Measurements from ENCODE around the gene CSRNP2. TPM values are rescaled to one million over a fixed set of nuclear protein-coding genes. Genes with fewer than 3 reads are reported as not detected.
"Not testable (repeated sequence)": the region's sequence is repeated elsewhere in the genome, so short reads cannot be mapped to it uniquely, and the experiment has no call there.

CSRNP2 gene
- total RNA-seq, 4 donors from 2014 or later, result 25.5 to 30.8 (median 27.1) TPM

DNA sequence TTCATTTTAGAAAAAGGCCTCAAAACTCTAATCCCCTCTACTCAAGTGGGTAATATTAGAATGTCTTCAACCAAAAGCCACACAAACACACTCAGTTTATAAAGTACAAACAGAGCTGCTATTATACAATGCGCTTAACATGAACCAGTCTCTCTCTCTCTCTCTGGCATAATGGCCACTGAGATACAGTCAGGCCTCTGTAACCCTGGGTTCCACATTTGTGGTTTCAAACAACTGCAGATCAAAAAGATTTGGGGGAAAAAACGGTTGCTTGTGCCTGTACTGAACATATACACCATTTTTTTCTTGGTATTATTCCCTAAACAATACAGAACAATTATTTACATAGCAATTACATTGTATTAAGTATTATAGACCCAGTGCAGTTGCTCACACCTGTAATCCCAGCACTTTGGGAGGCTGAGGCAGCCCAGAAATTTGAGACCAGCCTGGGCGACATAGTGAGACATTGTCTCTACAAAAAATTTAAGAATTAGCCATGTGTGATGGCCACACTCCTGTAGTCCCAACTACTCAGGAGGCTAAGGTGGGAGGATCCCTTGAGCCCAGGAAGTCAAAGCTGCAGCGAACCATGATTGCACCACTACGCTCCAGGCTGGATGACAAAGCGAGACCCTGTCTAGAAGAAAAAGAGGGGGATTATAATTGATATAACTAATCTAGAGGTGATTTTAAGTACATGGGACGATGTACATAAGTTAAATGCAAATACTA, 62.8 kb downstream of the CSRNP2 start:
- ATAC-seq (ENCODE audit: low FRiP score), result no peak
- DNase-seq (ENCODE audit: low spot score), result no peak
- no peak for TF ChIP-seq CTCF (IDR thresholded peaks at IDR 0.05)

GRCh38 chr12:51019927-51020326, 63.5 kb downstream of the CSRNP2 start:
- no peak for DNase-seq (ENCODE audit: low spot score)
- no peak for TF ChIP-seq CTCF (IDR thresholded peaks at IDR 0.05)
- no peak for ATAC-seq (ENCODE audit: low FRiP score)

- DNase-seq (ENCODE audit: low spot score) (no peak), ATAC-seq (ENCODE audit: low FRiP score) (no peak)
- TF ChIP-seq CTCF (IDR thresholded peaks at IDR 0.05), result no peak
Observed at GRCh38 chr12:51018956-51019355, 64.4 kb downstream of the CSRNP2 start.

DNA sequence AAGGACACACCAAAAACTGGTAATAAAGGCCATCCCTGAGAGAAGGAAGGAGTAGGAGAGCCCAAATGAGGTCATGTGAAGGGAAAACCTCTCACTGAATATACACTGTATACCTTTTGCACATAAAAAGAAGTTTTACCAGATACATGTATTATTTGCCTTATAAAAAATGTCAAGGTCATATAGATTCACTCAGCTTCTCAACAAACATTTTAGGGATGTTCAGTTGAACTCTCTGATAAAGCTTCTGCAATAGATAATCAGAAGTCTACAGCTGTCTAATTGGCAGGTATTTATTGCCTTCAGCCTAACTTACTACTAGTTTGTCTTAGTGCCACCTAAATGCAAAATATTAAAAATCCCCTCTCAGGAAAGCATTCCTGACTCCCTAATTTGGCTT, 65.9 kb downstream of the CSRNP2 start:
- DNase-seq (ENCODE audit: low spot score) (no peak), ATAC-seq (ENCODE audit: low FRiP score) (no peak)
- TF ChIP-seq CTCF (IDR thresholded peaks at IDR 0.05), result no peak

DNA sequence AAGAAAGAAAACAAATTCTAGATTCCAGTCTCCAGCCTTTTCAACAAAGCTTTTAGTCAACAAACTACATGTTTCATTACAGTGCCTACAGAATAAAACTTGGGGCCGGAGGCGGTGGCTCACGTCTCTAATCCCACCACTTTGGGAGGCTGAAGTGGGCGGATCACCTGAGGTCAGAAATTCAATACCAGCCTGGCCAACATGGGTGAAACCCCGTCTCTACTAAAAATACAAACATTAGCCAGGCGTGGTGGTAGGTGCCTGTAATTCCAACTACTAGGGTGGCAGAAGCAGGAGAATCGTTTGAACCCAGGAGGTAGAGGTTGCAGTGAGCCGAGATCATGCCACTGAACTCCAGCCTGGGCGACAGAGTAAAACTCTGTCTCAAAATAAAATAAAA, 68.9 kb downstream of the CSRNP2 start:
- not testable (repeated sequence) for DNase-seq (ENCODE audit: low spot score); ATAC-seq (ENCODE audit: low FRiP score)

- no peak for TF ChIP-seq CTCF (IDR thresholded peaks at IDR 0.05)
- ATAC-seq (ENCODE audit: low FRiP score) (no peak), DNase-seq (ENCODE audit: low spot score) (no peak)
Observed at GRCh38 chr12:51013441-51013840, 70.0 kb downstream of the CSRNP2 start.

DNA sequence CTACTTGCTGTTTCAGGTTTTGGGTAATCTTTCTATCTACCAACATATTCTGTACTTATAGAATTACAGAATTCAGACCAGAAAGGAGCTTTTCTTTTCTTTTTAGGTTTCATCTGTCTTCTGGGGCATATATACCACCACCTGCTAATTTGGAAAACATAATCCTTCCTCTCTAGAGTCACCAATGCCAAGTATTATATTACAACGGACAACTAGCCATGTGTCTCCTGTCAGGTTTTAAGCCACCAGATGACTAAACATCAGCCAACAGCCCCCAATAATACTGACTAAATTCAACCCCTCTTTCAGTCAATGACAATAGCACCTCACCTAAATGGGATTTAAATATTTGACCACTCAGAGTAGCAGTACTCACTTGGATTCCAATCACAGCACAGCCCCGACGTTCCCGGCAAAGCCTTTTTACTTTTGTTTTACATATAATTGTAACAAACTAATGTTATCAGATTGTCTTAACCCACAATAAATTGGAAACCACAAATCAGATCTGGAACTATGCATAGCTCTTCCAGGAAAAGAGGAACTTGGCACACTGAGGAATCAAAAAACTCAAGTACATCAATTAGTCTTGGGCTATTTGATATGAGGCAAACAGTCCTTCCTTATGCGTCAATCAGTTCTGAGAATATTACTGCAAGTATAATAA, 70.7 kb downstream of the CSRNP2 start:
- ATAC-seq (ENCODE audit: low FRiP score) (no peak), DNase-seq (ENCODE audit: low spot score) (no peak)
- TF ChIP-seq CTCF (IDR thresholded peaks at IDR 0.05), result no peak
